DND-41 (cell line): Measurements from ENCODE around the gene PPDPF.

Experiments used
- ATAC-seq: fragments of 200-7000 bp; cut with Tn5 transposase; 3 replicates; pipeline ENCODE4 v1.9.1; 2021; ENCODE audit warnings: low read depth; ENCODE audit not compliant: insufficient read depth
- DNase-seq: peaks from one replicate; pipeline ENCODE4 v3.0.0-alpha.2; 2020
- H2AFZ ChIP-seq: 2 replicates; pipeline ENCODE4 v1.6.0; 2012; ENCODE audit warnings: low read depth, low read length
- H3K27ac ChIP-seq: 2 replicates; pipeline ENCODE4 v1.5.1; 2012; ENCODE audit warnings: low read length, inconsistent platforms
- H3K27me3 ChIP-seq: fragments of 200-600 bp; sonication (generic); 2 replicates; pipeline ENCODE4 v1.6.0; 2012; ENCODE audit warnings: low read length, mild to moderate bottlenecking, inconsistent platforms; ENCODE audit not compliant: insufficient read depth, poor library complexity
- H3K36me3 ChIP-seq: 2 replicates; pipeline ENCODE4 v1.5.1; 2012; ENCODE audit warnings: low read length, inconsistent platforms; ENCODE audit not compliant: insufficient read depth
- H3K4me1 ChIP-seq: 2 replicates; pipeline ENCODE4 v1.5.1; 2012; ENCODE audit warnings: mild to moderate bottlenecking, low read length; ENCODE audit not compliant: insufficient read depth
- H3K4me2 ChIP-seq: 2 replicates; pipeline ENCODE4 v1.6.0; 2012; ENCODE audit warnings: mild to moderate bottlenecking, moderate library complexity, low read length, inconsistent platforms; ENCODE audit not compliant: insufficient read depth
- H3K4me3 ChIP-seq, 2 experiments: fragments of 200-600 bp in 1 of 2; shearing (Covaris generic) in 1 of 2; 2 replicates each; pipeline ENCODE4 v1.5.1; 2012 to 2016; ENCODE audit warnings: inconsistent platforms in 2 of 2, low read length in 2 of 2, mild to moderate bottlenecking in 2 of 2, low read depth in 1 of 2, moderate library complexity in 1 of 2
- H3K79me2 ChIP-seq: 2 replicates; pipeline ENCODE4 v1.6.0; 2012; ENCODE audit warnings: low read length, inconsistent platforms; ENCODE audit not compliant: insufficient read depth
- H3K9ac ChIP-seq: 2 replicates; pipeline ENCODE4 v1.6.0; 2012; ENCODE audit warnings: low read depth, mild to moderate bottlenecking, inconsistent platforms, low read length, moderate library complexity
- H3K9me3 ChIP-seq: 2 replicates; pipeline ENCODE4 v1.5.1; 2012; ENCODE audit warnings: low read length, moderate library complexity, mild to moderate bottlenecking, inconsistent platforms; ENCODE audit not compliant: insufficient read depth, severe bottlenecking
- H4K20me1 ChIP-seq: 2 replicates; pipeline ENCODE4 v1.6.0; 2012; ENCODE audit warnings: low read length; ENCODE audit not compliant: insufficient read depth
- EZH2 ChIP-seq: IDR thresholded peaks from 3 replicates; pipeline ENCODE4 v1.6.1; 2012; ENCODE audit warnings: borderline replicate concordance, low read depth, mild to moderate bottlenecking, moderate library complexity, low read length, inconsistent platforms; ENCODE audit not compliant: severe bottlenecking
- TF ChIP-seq, protein P1 (sequence below): IDR thresholded peaks from 2 replicates; pipeline ENCODE4 v1.5.1; 2012; ENCODE audit warnings: borderline replicate concordance, low read length, moderate library complexity, mild to moderate bottlenecking; ENCODE audit not compliant: poor library complexity, severe bottlenecking; ENCODE audit errors: extremely low read depth

Gene PPDPF

DNA sequence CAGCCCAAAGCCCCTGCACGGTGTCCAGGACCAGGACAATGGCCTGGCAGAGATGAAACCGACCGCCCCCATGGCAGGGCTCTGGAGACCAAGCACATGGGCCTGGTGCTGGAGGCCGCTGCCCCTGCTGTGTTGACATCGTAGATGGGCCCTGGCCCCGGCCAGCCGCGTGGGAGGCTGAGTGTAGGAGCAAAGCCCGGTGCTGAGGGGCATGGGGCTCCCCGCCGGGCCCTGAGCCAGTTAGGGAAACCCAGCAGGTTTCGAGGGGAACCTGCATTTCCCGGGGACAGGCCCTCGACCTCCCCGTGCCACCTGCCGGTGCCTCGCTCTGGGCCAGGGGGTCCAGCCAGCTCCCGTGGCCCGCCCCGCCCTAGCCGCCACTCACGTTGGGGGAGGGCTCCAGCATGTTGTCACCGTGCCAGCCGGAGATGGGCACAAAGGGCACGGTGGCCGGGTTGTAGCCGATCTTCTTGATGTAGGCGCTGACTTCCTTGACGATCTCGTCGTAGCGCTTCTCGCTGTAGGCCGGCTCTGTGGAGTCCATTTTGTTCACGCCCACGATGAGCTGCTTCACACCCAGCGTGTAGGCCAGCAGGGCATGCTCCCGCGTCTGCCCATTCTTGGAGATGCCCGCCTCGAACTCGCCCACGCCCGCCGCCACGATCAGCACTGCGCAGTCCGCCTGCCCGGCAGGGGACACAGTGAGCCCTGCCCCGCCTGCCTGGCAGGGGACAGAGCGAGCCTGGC, 26.0 kb upstream of the PPDPF start:
- TF ChIP-seq, protein P1, sequence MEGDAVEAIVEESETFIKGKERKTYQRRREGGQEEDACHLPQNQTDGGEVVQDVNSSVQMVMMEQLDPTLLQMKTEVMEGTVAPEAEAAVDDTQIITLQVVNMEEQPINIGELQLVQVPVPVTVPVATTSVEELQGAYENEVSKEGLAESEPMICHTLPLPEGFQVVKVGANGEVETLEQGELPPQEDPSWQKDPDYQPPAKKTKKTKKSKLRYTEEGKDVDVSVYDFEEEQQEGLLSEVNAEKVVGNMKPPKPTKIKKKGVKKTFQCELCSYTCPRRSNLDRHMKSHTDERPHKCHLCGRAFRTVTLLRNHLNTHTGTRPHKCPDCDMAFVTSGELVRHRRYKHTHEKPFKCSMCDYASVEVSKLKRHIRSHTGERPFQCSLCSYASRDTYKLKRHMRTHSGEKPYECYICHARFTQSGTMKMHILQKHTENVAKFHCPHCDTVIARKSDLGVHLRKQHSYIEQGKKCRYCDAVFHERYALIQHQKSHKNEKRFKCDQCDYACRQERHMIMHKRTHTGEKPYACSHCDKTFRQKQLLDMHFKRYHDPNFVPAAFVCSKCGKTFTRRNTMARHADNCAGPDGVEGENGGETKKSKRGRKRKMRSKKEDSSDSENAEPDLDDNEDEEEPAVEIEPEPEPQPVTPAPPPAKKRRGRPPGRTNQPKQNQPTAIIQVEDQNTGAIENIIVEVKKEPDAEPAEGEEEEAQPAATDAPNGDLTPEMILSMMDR, result no peak
- no peak for TF ChIP-seq EZH2
- Histone ChIP-seq H4K20me1 (peaks cover 8% of the 10 kb centered on the region; the same call in 1 of the 2 replicates), H3K27me3 (no peaks in the 10 kb centered on the region), H3K4me3 (no peak overlapping the region), H3K9ac (no peak overlapping the region), H2AFZ (no peak overlapping the region), H3K4me2 (no peak overlapping the region), H3K27ac (no peak overlapping the region), H3K36me3 (no peaks in the 10 kb centered on the region), H3K4me1 (peaks cover 9% of the 10 kb centered on the region), H3K79me2 (no peaks in the 10 kb centered on the region), H3K9me3 (no peaks in the 10 kb centered on the region)
- DNase-seq, result no peak
- no peak for ATAC-seq

DNA sequence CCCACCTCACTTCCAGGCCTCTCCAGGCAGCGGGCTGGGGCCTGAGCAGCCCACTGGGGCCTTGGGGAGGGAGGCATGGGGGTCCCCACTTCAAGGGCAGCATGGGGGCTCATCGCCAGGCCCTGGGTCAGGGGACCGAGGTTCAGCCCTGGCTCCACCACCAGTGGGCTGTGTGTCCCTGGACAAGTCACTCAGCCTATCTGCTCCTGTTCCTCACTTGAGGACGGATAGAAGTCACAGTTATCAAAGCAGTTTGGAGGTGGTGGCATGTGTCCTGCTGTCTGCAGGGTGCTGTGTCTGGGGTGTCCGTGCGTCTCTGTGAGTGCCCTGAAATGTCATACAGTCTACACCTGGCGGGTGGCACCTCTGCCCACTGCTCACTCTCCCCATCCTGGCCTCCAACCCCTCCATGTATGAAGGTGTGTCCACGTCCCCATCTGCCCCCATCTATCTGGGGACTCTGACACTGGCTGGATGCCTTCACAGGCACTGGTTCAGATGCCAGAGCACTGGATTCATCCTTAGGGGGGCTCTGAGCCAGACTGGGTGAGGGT, 25.3 kb upstream of the PPDPF start:
- no peaks in the 10 kb centered on the region for H3K36me3 ChIP-seq

DNA sequence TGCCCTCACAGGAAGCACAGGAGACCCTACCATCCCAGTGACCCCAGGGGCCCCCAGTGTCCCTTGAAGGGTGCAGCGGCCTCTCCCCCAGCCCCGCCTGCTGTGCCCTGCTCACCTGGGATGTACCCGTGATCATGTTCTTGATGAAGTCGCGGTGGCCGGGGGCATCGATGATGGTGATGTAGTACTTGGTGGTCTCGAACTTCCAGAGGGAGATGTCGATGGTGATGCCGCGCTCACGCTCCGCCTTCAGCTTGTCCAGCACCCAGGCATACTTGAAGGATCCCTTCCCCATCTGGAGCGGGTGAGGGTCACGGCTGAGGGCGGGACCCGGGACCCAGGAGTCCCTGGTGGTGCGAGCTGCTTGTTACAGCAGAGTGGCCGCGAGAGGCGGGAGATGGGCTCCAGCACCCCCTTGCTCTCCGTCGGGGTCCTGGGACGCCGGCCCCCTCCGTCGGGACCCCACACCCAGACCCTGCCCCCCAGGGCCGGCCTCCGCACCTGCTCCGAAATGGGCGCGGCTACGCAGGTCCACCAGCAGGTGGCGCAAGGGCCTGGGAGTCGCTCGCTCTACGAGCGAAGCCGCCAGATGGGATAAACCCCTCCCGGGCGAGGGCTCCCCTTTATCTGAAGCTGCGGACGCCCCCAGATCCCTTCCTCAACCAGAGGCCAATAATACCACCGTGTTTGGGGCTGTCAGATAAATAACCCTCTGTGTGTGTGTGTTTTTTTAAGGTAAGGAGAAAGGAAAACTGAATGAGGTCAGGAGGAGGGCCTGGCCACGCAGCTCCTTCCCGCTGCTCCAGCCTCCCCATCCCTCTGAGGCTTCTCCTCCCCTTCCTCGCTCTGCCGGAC, 24.6 kb upstream of the PPDPF start:
- TF ChIP-seq, protein P1, result peak; percentile 92
- TF ChIP-seq EZH2, result no peak
- Histone ChIP-seq H3K27me3 (no peaks in the 10 kb centered on the region), H3K79me2 (no peaks in the 10 kb centered on the region), H3K9ac (peak overlapping the region; percentile 42; the same call in 1 of the 2 replicates), H4K20me1 (peaks cover 12% of the 10 kb centered on the region), H2AFZ (peak overlapping the region; percentile 69), H3K36me3 (no peaks in the 10 kb centered on the region), H3K9me3 (no peaks in the 10 kb centered on the region), H3K4me1 (peaks cover 9% of the 10 kb centered on the region), H3K4me2 (peak overlapping the region; percentile 61), H3K27ac (no peak overlapping the region), H3K4me3 (peak overlapping the region in 1 of 2 experiments; percentile 41; a peak in 1 of 4 replicates)
- DNase-seq (peak; percentile 75), ATAC-seq (peak; percentile 91)

More for the DNA sequence above, 25.3 kb upstream of the PPDPF start:
- TF ChIP-seq EZH2, result no peak
- TF ChIP-seq, protein P1, result no peak
- Histone ChIP-seq H2AFZ (no peak overlapping the region), H3K9me3 (no peaks in the 10 kb centered on the region), H3K4me2 (no peak overlapping the region), H3K27ac (no peak overlapping the region), H4K20me1 (peaks cover 8% of the 10 kb centered on the region; the same call in 1 of the 2 replicates), H3K4me1 (peaks cover 9% of the 10 kb centered on the region), H3K27me3 (no peaks in the 10 kb centered on the region), H3K9ac (no peak overlapping the region), H3K4me3 (no peak overlapping the region), H3K79me2 (no peaks in the 10 kb centered on the region)
- ATAC-seq (no peak), DNase-seq (no peak)
